Liver (tissue), 9 donors: ENCODE measurements around the gene CYP24A1. TPM values are rescaled to one million over a fixed set of nuclear protein-coding genes. Genes with fewer than 3 reads are reported as not detected.

Experiments used
- DNase-seq: peaks from one replicate; pipeline ENCODE4 v3.0.0-alpha.2; 2017; ENCODE audit warnings: low spot score
- H3K27ac ChIP-seq, 2 donors: one replicate each; pipeline ENCODE4 v1.7.0; 2013; ENCODE audit warnings: inconsistent platforms in 2 of 2, low read length in 2 of 2, control low read depth in 1 of 2, low read depth in 1 of 2, mild to moderate bottlenecking in 1 of 2
- H3K27me3 ChIP-seq, 4 donors: one replicate each; pipeline versions ENCODE4 v1.6.1 to v1.7.0; 2013; ENCODE audit warnings: low read length in 3 of 4, inconsistent platforms in 1 of 4, mild to moderate bottlenecking in 1 of 4, moderate library complexity in 1 of 4; ENCODE audit not compliant: control insufficient read depth in 4 of 4, insufficient read depth in 4 of 4
- H3K36me3 ChIP-seq, 4 donors: one replicate each; pipeline versions ENCODE4 v1.6.1 to v1.7.0; 2013; ENCODE audit warnings: low read length in 3 of 4, mild to moderate bottlenecking in 3 of 4, low read depth in 1 of 4, moderate library complexity in 1 of 4; ENCODE audit not compliant: control insufficient read depth in 4 of 4, insufficient read depth in 3 of 4
- H3K4me1 ChIP-seq, 4 donors: one replicate each; pipeline versions ENCODE4 v1.6.1 to v1.7.0; 2013; ENCODE audit warnings: low read length in 3 of 4, mild to moderate bottlenecking in 3 of 4, moderate library complexity in 1 of 4; ENCODE audit not compliant: control insufficient read depth in 4 of 4, insufficient read depth in 4 of 4
- H3K4me3 ChIP-seq, 3 donors: one replicate each; pipeline versions ENCODE4 v1.6.1 to v1.7.0; 2013; ENCODE audit warnings: low read length in 3 of 3, control low read depth in 1 of 3, low read depth in 1 of 3, mild to moderate bottlenecking in 1 of 3
- H3K9ac ChIP-seq, 2 donors: one replicate each; pipeline ENCODE4 v1.7.0; 2013; ENCODE audit warnings: low read length in 2 of 2, mild to moderate bottlenecking in 2 of 2, moderate library complexity in 2 of 2, control low read depth in 1 of 2, low read depth in 1 of 2
- H3K9me3 ChIP-seq, 4 donors: one replicate each; pipeline versions ENCODE4 v1.6.1 to v1.7.0; 2013; ENCODE audit warnings: low read length in 3 of 4; ENCODE audit not compliant: control insufficient read depth in 4 of 4
- CTCF ChIP-seq: fragments of 150-350 bp; IDR thresholded peaks from 2 replicates; pipeline ENCODE4 v1.5.1; 2017; ENCODE audit warnings: improper control_type of control experiment, low read depth, low read length; ENCODE audit not compliant: missing input control
- EGR1 ChIP-seq, 2 donors: IDR thresholded peaks; 2 replicates each; pipeline ENCODE4 v1.6.1; 2016 to 2018; ENCODE audit warnings: antibody characterized with exemption in 2 of 2, low read depth in 2 of 2
- FOXA2 ChIP-seq: IDR thresholded peaks from 2 replicates; pipeline ENCODE4 v1.6.1; 2016; ENCODE audit warnings: antibody characterized with exemption
- GABPA ChIP-seq, 2 donors: IDR thresholded peaks in 1 of 2; conservative IDR thresholded peaks in 1 of 2; 2 replicates each; pipeline ENCODE4 v1.6.1; 2016; ENCODE audit warnings: antibody characterized with exemption in 2 of 2, mild to moderate bottlenecking in 1 of 2, moderate library complexity in 1 of 2
- RAD21 ChIP-seq, 2 donors: IDR thresholded peaks; 2 replicates each; pipeline ENCODE4 v1.6.1; 2016; ENCODE audit warnings: antibody characterized with exemption in 2 of 2, mild to moderate bottlenecking in 2 of 2
- REST ChIP-seq: IDR thresholded peaks from 2 replicates; pipeline ENCODE4 v1.6.1; 2016; ENCODE audit warnings: antibody characterized with exemption, mild to moderate bottlenecking
- RXRA ChIP-seq, 2 donors: IDR thresholded peaks; 2 replicates each; pipeline ENCODE4 v1.6.1; 2017 to 2018; ENCODE audit warnings: antibody characterized with exemption in 2 of 2, mild to moderate bottlenecking in 1 of 2
- YY1 ChIP-seq: IDR thresholded peaks from 2 replicates; pipeline ENCODE4 v1.6.1; 2016; ENCODE audit warnings: antibody characterized with exemption, mild to moderate bottlenecking
- WGBS: extraction: QIAGEN DNeasy Blood & Tissue Kit; methylation state at CpG from one replicate; pipeline ENCODE4 v1.1.7; 2013; 5-methylcytosine and 5-hydroxymethylcytosine counted together
- polyA plus RNA-seq, 2 donors: library from polyadenylated mRNA; stranded (reverse) in 1 of 2; unstranded in 1 of 2; fragments of 200-250 nt in 1 of 2; fragments of >200 nt in 1 of 2; fragmentation: Nextera tagmentation in 1 of 2; extraction: Ambion mirVana in 1 of 2; gene quantifications; one replicate each; pipeline versions ENCODE4 v1.2.1 to v1.2.3, GENCODE V29; 2013 to 2015
- total RNA-seq, 2 donors: library from RNA; depleted of rRNA; stranded (reverse); fragments of >200 nt; gene quantifications; one replicate each; pipeline ENCODE4 v1.2.3, GENCODE V29; 2014
- donor health status: healthy.
- donor health status: healthy.
- donor health status: healthy.
- donor health status: healthy.
- donor health status: healthy.

The CYP24A1 gene
- total and polyA plus RNA-seq, 4 donors = not detected

- TF ChIP-seq REST = no peak
These were observed 41.5 kb upstream of the CYP24A1 start (continued) for GRCh38 chr20:54215157-54215789.

- Histone ChIP-seq H3K27me3 (no peaks in the 10 kb centered on the region), H3K4me1 (peaks cover 0 to 3% (median 0%) of the 10 kb centered on the region in 4 donors), H3K4me3 (no peak overlapping the region), H3K9ac (no peak overlapping the region), H3K27ac (no peak overlapping the region), H3K36me3 (peaks cover 0 to 5% (median 4%) of the 10 kb centered on the region in 4 donors), H3K9me3 (no peaks in the 10 kb centered on the region)
- DNase-seq = no peak
- TF ChIP-seq REST (no peak), GABPA (IDR thresholded peaks at IDR 0.05 in 1 of 2, conservative IDR thresholded peaks at IDR 0.05 in 1 of 2) (no peak)
- WGBS = 96% methylated on average over 8 of the region's 8 CpGs
These were observed 40.8 kb upstream of the CYP24A1 start for GRCh38 chr20:54214566-54214965.

GRCh38 chr20:54212871-54213270 is 39.1 kb upstream of the CYP24A1 start:
- no peak overlapping the region for H3K4me3 ChIP-seq
- 97% methylated on average over 3 of the region's 3 CpGs for WGBS
- H3K9me3 ChIP-seq = no peaks in the 10 kb centered on the region
- no peak for DNase-seq
- no peaks in the 10 kb centered on the region for H3K27me3 ChIP-seq
- peaks cover 0 to 5% (median 4%) of the 10 kb centered on the region in 4 donors for H3K36me3 ChIP-seq
- no peak overlapping the region for H3K9ac ChIP-seq
- H3K4me1 ChIP-seq = peaks cover 3 to 16% (median 8%) of the 10 kb centered on the region in 4 donors
- TF ChIP-seq GABPA (IDR thresholded peaks at IDR 0.05 in 1 of 2, conservative IDR thresholded peaks at IDR 0.05 in 1 of 2) = no peak
- H3K27ac ChIP-seq = no peak overlapping the region

GRCh38 chr20:54212226-54212625 is 38.4 kb upstream of the CYP24A1 start:
- no peaks in the 10 kb centered on the region for H3K27me3 ChIP-seq
- no peak overlapping the region for H3K4me3 ChIP-seq
- peaks cover 3 to 16% (median 9%) of the 10 kb centered on the region in 4 donors for H3K4me1 ChIP-seq
- peaks cover 0 to 4% (median 3%) of the 10 kb centered on the region in 4 donors for H3K36me3 ChIP-seq
- no peak for DNase-seq
- TF ChIP-seq FOXA2 (no peak), CTCF (no peak), RAD21 (IDR thresholded peaks at IDR 0.05) (no peak), EGR1 (IDR thresholded peaks at IDR 0.05; ENCODE audit: low read depth in 2 of 2) (no peak), YY1 (no peak), RXRA (IDR thresholded peaks at IDR 0.05) (no peak)
- H3K9ac ChIP-seq = no peak overlapping the region
- 94% methylated on average over 1 of the region's 1 CpG for WGBS
- no peaks in the 10 kb centered on the region for H3K9me3 ChIP-seq
- no peak overlapping the region for H3K27ac ChIP-seq
